ENCODE measurements around the gene FSD2. TPM values are rescaled to one million over a fixed set of nuclear protein-coding genes. Genes with fewer than 3 reads are reported as not detected.

The FSD2 gene
- total RNA-seq, 6 donors from 2014 or later = 0.86 TPM; not detected in 5

DNA sequence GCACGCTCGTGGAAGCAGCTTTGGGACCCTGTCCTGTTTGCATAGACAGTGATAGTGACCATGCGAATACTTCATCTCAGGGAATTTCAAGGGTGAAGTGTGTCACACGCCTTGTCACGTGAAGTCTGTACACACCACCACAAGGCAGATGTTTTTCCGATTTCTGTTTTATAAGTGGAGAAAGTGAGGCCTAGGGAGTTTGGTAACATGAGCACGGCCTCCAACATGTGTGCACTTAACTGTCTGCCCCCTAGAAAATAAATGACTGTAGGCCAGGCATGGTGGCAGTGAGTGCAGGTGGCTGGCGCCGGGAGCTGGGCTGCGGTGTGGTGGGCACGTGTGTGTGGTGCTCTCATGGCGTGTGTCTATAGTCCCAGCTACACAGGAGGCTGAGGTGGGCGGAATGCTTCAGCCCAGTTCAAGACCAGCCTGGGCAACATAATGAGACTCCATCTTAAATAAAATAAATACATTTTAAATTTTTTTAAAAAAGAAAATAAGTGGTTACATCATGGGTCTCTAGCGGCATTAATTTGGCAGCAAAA, 45.5 kb upstream of the FSD2 start:
- Histone ChIP-seq H3K9me3 (no peaks in the 10 kb centered on the region), H3K4me1 (peaks cover 6 to 10% (median 7%) of the 10 kb centered on the region in 4 donors), H3K4me3 (no peak overlapping the region), H3K27me3 (no peaks in the 10 kb centered on the region), H3K27ac (no peak overlapping the region), H3K36me3 (no peaks in the 10 kb centered on the region)
- 89 to 97% methylated on average over 14 of the region's 14 CpGs for WGBS, 2 donors
- DNase-seq (peak in 1 of 2 donors; percentile 8), ATAC-seq (ENCODE audit: low FRiP score in 2 of 2) (no peak)
- TF ChIP-seq, protein P1, sequence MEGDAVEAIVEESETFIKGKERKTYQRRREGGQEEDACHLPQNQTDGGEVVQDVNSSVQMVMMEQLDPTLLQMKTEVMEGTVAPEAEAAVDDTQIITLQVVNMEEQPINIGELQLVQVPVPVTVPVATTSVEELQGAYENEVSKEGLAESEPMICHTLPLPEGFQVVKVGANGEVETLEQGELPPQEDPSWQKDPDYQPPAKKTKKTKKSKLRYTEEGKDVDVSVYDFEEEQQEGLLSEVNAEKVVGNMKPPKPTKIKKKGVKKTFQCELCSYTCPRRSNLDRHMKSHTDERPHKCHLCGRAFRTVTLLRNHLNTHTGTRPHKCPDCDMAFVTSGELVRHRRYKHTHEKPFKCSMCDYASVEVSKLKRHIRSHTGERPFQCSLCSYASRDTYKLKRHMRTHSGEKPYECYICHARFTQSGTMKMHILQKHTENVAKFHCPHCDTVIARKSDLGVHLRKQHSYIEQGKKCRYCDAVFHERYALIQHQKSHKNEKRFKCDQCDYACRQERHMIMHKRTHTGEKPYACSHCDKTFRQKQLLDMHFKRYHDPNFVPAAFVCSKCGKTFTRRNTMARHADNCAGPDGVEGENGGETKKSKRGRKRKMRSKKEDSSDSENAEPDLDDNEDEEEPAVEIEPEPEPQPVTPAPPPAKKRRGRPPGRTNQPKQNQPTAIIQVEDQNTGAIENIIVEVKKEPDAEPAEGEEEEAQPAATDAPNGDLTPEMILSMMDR (IDR thresholded peaks at IDR 0.05) = no peak
- TF ChIP-seq POLR2A (IDR thresholded peaks at IDR 0.05) (no peak), EP300 (IDR thresholded peaks at IDR 0.05) (no peak), POLR2AphosphoS5 (IDR thresholded peaks at IDR 0.05) (no peak)

DNA sequence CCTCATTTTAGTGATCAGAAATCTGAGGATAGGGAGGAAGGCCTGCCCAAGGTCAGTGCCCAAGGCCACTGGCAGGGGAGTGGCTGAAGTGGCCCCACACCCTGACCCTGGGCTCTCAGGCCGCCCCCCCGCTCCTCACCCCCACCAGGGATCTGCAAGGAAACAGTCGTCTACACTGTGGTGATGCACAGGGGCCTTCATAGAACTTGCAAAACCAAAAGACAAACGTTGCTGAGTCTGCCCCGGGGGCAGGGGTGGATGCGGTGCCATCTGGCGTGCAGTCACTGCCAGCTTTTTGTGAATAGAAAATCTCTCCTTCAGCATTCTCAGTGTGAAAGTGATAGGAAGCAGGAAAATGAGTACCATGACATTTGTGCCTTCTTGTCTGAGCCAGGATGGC, 44.9 kb upstream of the FSD2 start:
- no peak for TF ChIP-seq POLR2A (IDR thresholded peaks at IDR 0.05)
- no peak for TF ChIP-seq EP300 (IDR thresholded peaks at IDR 0.05)
- TF ChIP-seq POLR2AphosphoS5 (IDR thresholded peaks at IDR 0.05) = no peak
- TF ChIP-seq, protein P1 (IDR thresholded peaks at IDR 0.05) = no peak
- no peak for DNase-seq
- 61 to 83% methylated on average over 5 to 7 of the region's 7 CpGs for WGBS, 2 donors
- Histone ChIP-seq H3K4me3 (no peak overlapping the region), H3K27me3 (no peaks in the 10 kb centered on the region), H3K27ac (no peak overlapping the region), H3K9me3 (no peaks in the 10 kb centered on the region), H3K4me1 (peaks cover 3 to 10% (median 7%) of the 10 kb centered on the region in 4 donors), H3K36me3 (no peaks in the 10 kb centered on the region)
- ATAC-seq (ENCODE audit: low FRiP score in 2 of 2) = no peak

DNA sequence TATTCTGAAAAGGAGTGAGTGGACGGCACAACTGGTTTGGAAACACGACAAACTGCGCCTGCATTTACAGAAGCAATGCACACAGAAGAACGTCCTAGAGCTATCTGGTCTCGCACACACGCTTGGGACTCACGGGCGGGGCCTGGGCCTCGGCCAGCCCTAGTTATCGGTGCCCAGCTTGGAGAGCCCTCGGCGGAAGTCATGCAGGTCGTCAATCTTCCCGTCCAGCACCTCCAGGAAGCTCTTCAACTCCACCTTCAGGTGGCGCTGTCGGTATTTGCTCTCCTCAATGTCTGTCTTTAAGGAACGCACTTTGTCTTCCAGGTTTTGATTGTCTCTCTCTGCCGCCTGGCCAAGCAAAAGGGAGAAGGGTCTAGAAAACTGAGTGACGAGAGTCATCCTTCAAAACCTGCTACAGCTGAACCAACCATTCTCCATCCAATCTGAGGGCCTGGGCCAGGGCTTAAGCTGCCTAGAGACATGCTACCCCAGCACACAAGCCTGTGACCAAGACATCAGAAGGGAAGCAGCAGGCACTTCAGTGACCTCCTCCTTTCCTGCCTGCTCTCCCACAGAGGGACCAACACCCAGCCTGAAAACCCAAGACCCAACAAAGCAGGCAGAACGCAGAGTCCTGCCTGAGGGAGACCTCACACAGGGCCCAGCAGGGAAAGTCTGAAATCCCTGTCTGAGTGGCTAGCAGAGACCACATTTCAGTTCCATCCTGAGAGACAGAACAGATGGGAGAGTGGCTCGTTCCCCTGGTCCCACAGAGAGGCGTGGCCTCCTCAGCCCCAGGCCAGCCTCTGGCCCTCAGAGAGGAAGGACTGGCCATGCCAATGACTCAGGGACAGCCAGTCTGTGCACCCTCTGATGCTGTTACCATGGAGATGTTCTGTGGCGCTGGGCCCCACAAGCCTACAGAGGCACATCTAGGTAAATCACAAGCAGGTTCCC, 44.0 kb upstream of the FSD2 start:
- Histone ChIP-seq H3K36me3 (no peaks in the 10 kb centered on the region), H3K27ac (no peak overlapping the region), H3K4me1 (peaks cover 0 to 10% (median 7%) of the 10 kb centered on the region in 4 donors), H3K9me3 (no peaks in the 10 kb centered on the region), H3K27me3 (no peaks in the 10 kb centered on the region), H3K4me3 (peak overlapping the region in 1 of 4 donors; percentile 2)
- DNase-seq (peak; percentile 88 to 91), ATAC-seq (ENCODE audit: low FRiP score in 2 of 2) (peak; percentile 87 to 88)
- TF ChIP-seq POLR2AphosphoS5 (IDR thresholded peaks at IDR 0.05) (no peak), POLR2A (IDR thresholded peaks at IDR 0.05) (no peak), EP300 (IDR thresholded peaks at IDR 0.05) (no peak)
- TF ChIP-seq, protein P1 (IDR thresholded peaks at IDR 0.05) = peak; percentile 42 to 82 (median 70)
- 12 to 23% methylated on average over 19 to 23 of the region's 23 CpGs for WGBS, 2 donors

DNA sequence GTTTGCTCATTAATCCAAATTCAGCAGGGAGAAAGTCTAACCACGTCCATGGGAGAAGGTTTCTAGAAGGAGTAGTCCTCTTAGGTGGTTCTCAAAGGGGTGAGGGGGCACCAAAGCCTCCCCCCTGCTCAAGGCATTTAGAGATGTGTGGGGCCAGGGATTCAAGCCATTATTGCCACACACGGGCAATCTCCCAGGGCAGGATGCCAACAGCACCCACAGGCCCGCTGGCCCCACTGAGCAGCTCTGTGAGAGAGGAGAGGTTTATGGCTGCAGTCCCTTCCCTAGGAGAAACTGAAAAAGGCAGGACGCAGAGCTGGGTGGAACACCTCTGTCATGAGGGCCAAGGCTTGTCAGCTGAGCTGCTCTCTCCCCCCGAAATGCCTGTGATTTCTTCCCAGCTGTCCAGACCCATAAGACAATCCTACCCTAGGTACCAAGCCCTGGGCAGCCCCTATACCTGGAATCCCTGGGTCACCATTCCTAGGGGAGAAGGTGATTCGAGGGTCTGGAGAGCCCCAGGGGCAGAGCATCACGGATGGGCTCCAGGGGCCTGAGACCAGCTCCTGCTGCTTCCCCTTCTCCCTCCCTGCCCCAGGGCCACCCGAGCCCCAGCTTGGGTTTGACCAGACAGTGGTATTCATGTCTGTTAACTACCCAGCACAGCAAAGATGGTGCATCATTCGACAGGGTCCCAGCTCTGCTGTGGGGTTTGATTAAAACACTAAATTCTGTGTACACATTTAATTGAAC, 42.5 kb upstream of the FSD2 start:
- ATAC-seq (ENCODE audit: low FRiP score in 2 of 2) = no peak
- 73 to 84% methylated on average over 7 to 8 of the region's 9 CpGs for WGBS, 2 donors

More for the DNA sequence above, 42.5 kb upstream of the FSD2 start:
- peaks cover 0 to 10% (median 7%) of the 10 kb centered on the region in 4 donors for H3K4me1 ChIP-seq
- no peaks in the 10 kb centered on the region for H3K36me3 ChIP-seq
- no peaks in the 10 kb centered on the region for H3K27me3 ChIP-seq
- no peaks in the 10 kb centered on the region for H3K9me3 ChIP-seq
- no peak for TF ChIP-seq EP300 (IDR thresholded peaks at IDR 0.05)
- no peak for TF ChIP-seq POLR2AphosphoS5 (IDR thresholded peaks at IDR 0.05)
- TF ChIP-seq, protein P1 (IDR thresholded peaks at IDR 0.05) = no peak
- TF ChIP-seq POLR2A (IDR thresholded peaks at IDR 0.05) = no peak
- DNase-seq = peak in 1 of 2 donors; percentile 12
- no peak overlapping the region for H3K4me3 ChIP-seq
- no peak overlapping the region for H3K27ac ChIP-seq

Measured in upper lobe of left lung (tissue), 6 donors.